ENCODE measurements around the gene STARD5.

DNA sequence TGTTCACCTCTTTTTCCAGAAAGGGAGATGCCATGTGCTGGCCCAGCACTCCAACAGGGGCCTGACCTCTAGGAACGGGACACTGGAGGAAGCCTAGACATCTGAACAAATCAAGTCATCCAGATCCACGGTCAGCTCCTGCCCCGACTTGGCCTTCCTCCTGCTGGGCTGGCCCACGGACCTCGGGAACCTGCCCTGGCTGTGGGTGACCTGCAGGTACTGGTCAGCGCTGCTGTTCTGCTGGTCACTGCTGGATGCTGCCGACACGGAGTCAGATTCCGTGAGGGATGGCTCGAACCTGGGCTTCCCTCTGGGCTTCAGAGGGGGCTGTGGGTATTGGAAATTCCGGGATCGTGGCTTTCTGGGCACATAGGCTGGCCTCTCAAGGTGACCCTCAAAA lies 8.4 kb upstream of the STARD5 start:
- TF ChIP-seq, protein P1, sequence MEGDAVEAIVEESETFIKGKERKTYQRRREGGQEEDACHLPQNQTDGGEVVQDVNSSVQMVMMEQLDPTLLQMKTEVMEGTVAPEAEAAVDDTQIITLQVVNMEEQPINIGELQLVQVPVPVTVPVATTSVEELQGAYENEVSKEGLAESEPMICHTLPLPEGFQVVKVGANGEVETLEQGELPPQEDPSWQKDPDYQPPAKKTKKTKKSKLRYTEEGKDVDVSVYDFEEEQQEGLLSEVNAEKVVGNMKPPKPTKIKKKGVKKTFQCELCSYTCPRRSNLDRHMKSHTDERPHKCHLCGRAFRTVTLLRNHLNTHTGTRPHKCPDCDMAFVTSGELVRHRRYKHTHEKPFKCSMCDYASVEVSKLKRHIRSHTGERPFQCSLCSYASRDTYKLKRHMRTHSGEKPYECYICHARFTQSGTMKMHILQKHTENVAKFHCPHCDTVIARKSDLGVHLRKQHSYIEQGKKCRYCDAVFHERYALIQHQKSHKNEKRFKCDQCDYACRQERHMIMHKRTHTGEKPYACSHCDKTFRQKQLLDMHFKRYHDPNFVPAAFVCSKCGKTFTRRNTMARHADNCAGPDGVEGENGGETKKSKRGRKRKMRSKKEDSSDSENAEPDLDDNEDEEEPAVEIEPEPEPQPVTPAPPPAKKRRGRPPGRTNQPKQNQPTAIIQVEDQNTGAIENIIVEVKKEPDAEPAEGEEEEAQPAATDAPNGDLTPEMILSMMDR (IDR thresholded peaks at IDR 0.05 in 2 of 3, conservative IDR thresholded peaks at IDR 0.05 in 1 of 3; ENCODE audit: insufficient read depth in 2 of 3, low read depth in 1 of 3, low read length in 3 of 3) = no peak
- no peak for TF ChIP-seq YY1 (IDR thresholded peaks at IDR 0.05; ENCODE audit: borderline replicate concordance in 1 of 3, control insufficient read depth in 1 of 3, extremely low read depth in 1 of 3, insufficient read depth in 3 of 3, insufficient read length in 1 of 3, insufficient replicate concordance in 2 of 3, low read depth in 1 of 3, low read length in 2 of 3)
- TF ChIP-seq GATA2 (CRISPR knock-in tag; IDR thresholded peaks at IDR 0.05) = no peak
- no peak for TF ChIP-seq KLF10 (CRISPR knock-in tag; IDR thresholded peaks at IDR 0.05)
